Activated T-cell treated with anti-CD3 and anti-CD28 coated beads, Interleukin-2, amount 50 U/mL, for 72 hours (primary cell): Measurements from ENCODE around the gene CCDC80. TPM values are rescaled to one million over a fixed set of nuclear protein-coding genes. Genes with fewer than 3 reads are reported as not detected.

Experiments
- ATAC-seq, 2 donors: fragments of 150-1000 bp; cut with Tn5 transposase; replicated peaks in 1 of 2; 2 replicates each; pipeline ENCODE4 v1.10.0; 2021; ENCODE audit warnings: moderate library complexity in 2 of 2, mild to moderate bottlenecking in 1 of 2
- DNase-seq, 2 donors: peaks; one replicate each; pipeline ENCODE4 v3.0.0; 2021 to 2022; ENCODE audit warnings: mixed read lengths in 1 of 2
- H3K27ac Mint-ChIP-seq: one replicate; pipeline ENCODE4 v1.8.0; 2022; ENCODE audit warnings: mild to moderate bottlenecking, moderate library complexity, mixed read lengths
- H3K27me3 Mint-ChIP-seq: one replicate; pipeline ENCODE4 v1.8.0; 2022; ENCODE audit warnings: low read depth, mixed read lengths
- H3K36me3 Mint-ChIP-seq, 2 donors: one replicate each; pipeline ENCODE4 v1.8.0; 2022; ENCODE audit warnings: mixed read lengths in 2 of 2, mild to moderate bottlenecking in 1 of 2; ENCODE audit not compliant: insufficient read depth in 2 of 2
- H3K4me1 Mint-ChIP-seq: one replicate; pipeline ENCODE4 v1.8.0; 2022; ENCODE audit warnings: low read depth, mixed read lengths
- H3K4me3 Mint-ChIP-seq, 2 donors: one replicate each; pipeline ENCODE4 v1.8.0; 2022; ENCODE audit warnings: mild to moderate bottlenecking in 2 of 2, mixed read lengths in 2 of 2, moderate library complexity in 2 of 2
- H3K9me3 Mint-ChIP-seq, 2 donors: one replicate each; pipeline ENCODE4 v1.8.0; 2022; ENCODE audit warnings: mixed read lengths in 2 of 2
- total RNA-seq, 2 donors: library from RNA; stranded (reverse); gene quantifications; one replicate each; pipeline ENCODE4 v1.2.3, GENCODE V29; 2022

CCDC80 gene
- total RNA-seq, 2 donors from 2014 or later = not detected

DNA sequence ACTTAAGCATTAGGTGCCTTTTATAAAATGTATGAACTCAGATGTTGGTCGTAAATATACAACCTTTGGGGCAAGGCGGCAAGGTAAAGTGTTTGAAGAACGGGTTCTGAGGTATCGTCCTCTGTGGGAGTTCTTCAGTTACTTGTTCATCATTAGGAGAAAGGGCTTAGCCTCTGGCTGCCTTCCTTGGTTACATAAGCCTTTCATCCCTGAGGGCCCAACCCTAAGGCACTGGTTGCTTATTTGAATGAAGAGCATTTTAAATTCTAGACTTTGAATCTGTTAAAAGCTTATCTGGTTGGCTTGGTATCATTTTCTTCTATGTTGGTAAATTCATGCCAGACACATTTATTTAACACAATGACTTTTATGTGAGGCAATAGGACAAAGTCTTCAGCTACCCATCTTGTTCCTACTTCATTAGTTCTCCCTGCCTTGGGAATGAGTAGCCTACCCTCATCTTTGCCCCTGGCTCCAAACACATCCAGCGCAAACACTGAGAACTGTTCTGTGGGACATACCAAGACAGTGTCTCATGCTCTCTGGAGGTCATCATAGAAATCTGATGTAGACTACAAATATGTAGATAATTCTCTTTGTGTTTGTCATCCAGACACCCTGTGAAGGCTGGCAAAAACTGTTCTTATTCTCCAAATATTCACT lies 12.4 kb upstream of the CCDC80 start:
- no peak overlapping the region for H3K4me3 Mint-ChIP-seq
- no peak for ATAC-seq
- H3K27me3 Mint-ChIP-seq = no peaks in the 10 kb centered on the region

DNA sequence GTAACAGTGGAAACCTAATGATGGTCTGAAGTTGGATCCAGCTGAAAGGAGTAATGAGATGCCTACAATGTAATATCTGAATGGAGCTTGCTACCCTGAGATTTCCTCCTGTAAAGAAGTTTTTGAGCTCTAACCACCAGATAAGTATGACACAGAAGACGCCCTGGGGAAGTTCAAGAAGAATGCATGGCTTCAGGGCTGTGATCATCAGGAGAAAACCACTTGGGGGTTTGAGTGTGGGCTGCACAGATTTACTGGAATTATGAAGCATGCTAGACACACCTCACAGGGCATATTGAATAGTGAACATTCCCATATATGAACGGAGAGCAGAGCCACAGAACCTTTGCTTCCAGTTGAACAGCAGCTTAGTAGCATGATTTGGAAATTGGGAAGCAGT lies 10.6 kb upstream of the CCDC80 start:
- Mint-ChIP-seq H3K27me3 (peaks cover 10% of the 10 kb centered on the region), H3K9me3 (no peaks in the 10 kb centered on the region), H3K4me3 (no peak overlapping the region), H3K4me1 (peaks cover 6% of the 10 kb centered on the region), H3K27ac (no peak overlapping the region), H3K36me3 (no peaks in the 10 kb centered on the region)
- no peak for ATAC-seq
- DNase-seq = no peak

More for the DNA sequence above, 12.4 kb upstream of the CCDC80 start:
- peaks cover 6% of the 10 kb centered on the region for H3K4me1 Mint-ChIP-seq
- no peak overlapping the region for H3K27ac Mint-ChIP-seq
- no peak for DNase-seq
- H3K9me3 Mint-ChIP-seq = no peaks in the 10 kb centered on the region
- H3K36me3 Mint-ChIP-seq = peaks cover 0 to 2% of the 10 kb centered on the region in 2 donors

GRCh38 chr3:112651071-112651470 lies 10.1 kb upstream of the CCDC80 start:
- ATAC-seq (no peak), DNase-seq (no peak)
- H3K9me3 Mint-ChIP-seq = no peaks in the 10 kb centered on the region
- H3K36me3 Mint-ChIP-seq = no peaks in the 10 kb centered on the region
- no peak overlapping the region for H3K4me3 Mint-ChIP-seq
- H3K4me1 Mint-ChIP-seq = peaks cover 6% of the 10 kb centered on the region
- no peak overlapping the region for H3K27ac Mint-ChIP-seq
- peaks cover 13% of the 10 kb centered on the region for H3K27me3 Mint-ChIP-seq

DNA sequence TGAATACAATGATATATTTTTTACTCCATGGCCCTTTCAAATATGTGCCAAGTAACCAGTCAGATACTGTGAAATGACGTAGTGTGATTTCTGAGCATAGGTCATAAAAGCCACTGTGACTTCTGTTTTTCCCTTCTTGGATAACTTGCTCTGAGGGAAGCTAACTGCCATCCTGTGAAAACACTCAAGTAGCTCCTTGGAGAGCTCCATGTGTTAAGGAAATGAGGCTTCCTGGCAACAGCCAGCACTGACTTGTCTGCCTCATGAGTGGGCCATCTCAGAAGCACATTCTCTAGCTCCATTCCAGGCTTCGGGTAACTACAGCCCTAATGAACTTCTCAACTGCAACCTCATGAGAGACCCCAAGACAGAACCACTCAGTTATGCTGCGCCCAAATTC lies 9.5 kb upstream of the CCDC80 start:
- no peak overlapping the region for H3K4me3 Mint-ChIP-seq
- peaks cover 6% of the 10 kb centered on the region for H3K4me1 Mint-ChIP-seq
- H3K36me3 Mint-ChIP-seq = no peaks in the 10 kb centered on the region
- no peak for ATAC-seq
- H3K27me3 Mint-ChIP-seq = peaks cover 13% of the 10 kb centered on the region
- DNase-seq = no peak
- H3K27ac Mint-ChIP-seq = no peak overlapping the region
- no peaks in the 10 kb centered on the region for H3K9me3 Mint-ChIP-seq

DNA sequence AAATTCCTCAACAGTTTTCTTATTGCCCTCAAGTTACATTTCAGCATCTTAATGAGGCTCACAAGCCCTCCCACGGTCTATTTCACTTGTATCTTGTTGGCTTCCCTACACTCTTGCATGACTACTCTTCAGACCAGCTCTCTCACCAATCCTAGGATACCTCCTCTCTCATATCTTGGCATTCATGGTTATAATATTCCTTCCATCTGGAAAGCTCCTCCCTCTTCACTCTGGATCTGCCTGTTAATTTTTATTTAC lies 8.5 kb upstream of the CCDC80 start:
- peaks cover 6% of the 10 kb centered on the region for H3K4me1 Mint-ChIP-seq
- DNase-seq = no peak
- H3K4me3 Mint-ChIP-seq = no peak overlapping the region
- no peak for ATAC-seq
- peaks cover 13% of the 10 kb centered on the region for H3K27me3 Mint-ChIP-seq
- peak overlapping the region; percentile 5 for H3K27ac Mint-ChIP-seq
- H3K36me3 Mint-ChIP-seq = no peaks in the 10 kb centered on the region
- H3K9me3 Mint-ChIP-seq = no peaks in the 10 kb centered on the region

DNA sequence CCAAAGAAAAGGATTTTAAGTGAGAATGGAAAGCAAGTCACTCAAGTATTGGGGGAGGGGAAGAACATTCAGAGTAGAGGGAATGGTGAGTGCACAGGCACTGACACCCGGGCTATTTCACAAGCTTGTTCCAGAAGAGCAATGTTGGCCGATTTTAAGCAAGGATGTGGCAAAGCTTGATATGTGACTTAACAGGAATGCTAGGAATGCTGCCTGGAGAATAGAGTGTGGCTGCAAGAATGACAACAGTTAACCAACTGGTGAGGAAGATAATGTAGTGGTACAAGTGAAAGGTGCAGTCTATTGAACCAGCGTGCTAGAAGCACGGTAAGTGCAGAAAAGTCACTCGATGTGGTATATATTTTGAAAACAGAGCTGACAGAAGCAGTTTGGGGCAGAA lies 6.2 kb upstream of the CCDC80 start:
- Mint-ChIP-seq H3K27me3 (peaks cover 13% of the 10 kb centered on the region), H3K4me1 (peaks cover 23% of the 10 kb centered on the region), H3K9me3 (no peaks in the 10 kb centered on the region)

GRCh38 chr3:112646623-112647022 lies 5.7 kb upstream of the CCDC80 start:
- no peak for DNase-seq
- Mint-ChIP-seq H3K4me1 (peaks cover 23% of the 10 kb centered on the region), H3K36me3 (no peaks in the 10 kb centered on the region), H3K9me3 (no peaks in the 10 kb centered on the region), H3K27me3 (peaks cover 13% of the 10 kb centered on the region), H3K27ac (no peak overlapping the region), H3K4me3 (no peak overlapping the region)
- ATAC-seq = no peak

More for the DNA sequence above, 6.2 kb upstream of the CCDC80 start:
- ATAC-seq = no peak
- Mint-ChIP-seq H3K27ac (no peak overlapping the region), H3K36me3 (no peaks in the 10 kb centered on the region), H3K4me3 (no peak overlapping the region)
- DNase-seq = no peak

DNA sequence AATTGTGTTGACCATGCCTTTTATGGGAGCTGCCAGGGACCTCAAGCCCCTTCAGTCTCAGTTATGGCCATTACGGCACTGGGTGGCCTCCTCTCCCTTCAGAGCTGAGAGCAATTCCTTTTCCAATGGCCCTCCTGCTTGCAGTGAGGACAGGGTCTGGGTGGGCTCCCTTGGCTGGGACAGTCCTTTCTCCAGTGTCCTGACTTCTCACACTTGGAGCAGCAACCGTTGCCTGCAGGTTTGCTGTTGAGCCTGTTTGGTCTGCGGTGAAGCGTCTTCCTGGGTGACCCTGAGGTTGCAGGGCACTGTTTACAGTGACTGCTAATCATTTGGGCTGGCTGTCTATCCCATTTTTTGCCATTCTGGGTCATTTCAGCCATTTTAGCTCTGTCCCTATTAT lies 3.5 kb upstream of the CCDC80 start:
- Mint-ChIP-seq H3K4me3 (no peak overlapping the region), H3K36me3 (no peaks in the 10 kb centered on the region), H3K4me1 (peaks cover 23% of the 10 kb centered on the region), H3K27me3 (peaks cover 13% of the 10 kb centered on the region), H3K9me3 (no peaks in the 10 kb centered on the region), H3K27ac (no peak overlapping the region)
- ATAC-seq (no peak), DNase-seq (no peak)

DNA sequence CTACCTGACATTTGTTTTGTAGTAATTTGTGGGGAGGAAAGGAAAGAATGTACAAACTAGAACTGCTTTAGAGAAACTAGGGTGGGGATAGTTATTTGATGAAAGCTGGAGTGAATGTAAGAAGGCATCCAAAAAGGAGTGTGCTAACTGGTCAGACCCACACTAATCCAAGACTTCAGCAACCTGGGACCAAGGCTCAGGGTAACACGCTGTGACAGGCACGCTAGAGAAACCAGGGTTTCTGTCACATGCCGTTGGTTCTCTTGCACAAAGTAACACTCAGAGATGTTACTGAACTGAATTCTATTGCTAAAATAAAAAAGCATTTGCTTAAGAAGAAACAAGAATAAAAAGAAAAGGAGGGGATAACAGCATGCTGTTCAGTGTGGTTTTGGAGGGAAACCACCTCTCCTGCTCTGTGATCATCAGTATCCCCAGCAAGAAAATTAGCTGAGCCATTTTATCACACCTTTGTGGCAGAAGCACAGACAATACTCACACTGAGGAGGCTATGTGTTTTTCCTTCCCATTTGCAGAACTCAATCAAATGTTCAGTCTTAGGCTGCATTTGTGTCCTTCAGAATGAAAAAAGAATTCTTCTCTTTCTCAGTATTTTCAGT lies 2.8 kb upstream of the CCDC80 start:
- H3K4me1 Mint-ChIP-seq = peaks cover 20% of the 10 kb centered on the region
- no peak for ATAC-seq
- H3K4me3 Mint-ChIP-seq = peak overlapping the region in 1 of 2 donors; percentile 70
- H3K27ac Mint-ChIP-seq = no peak overlapping the region
- no peaks in the 10 kb centered on the region for H3K36me3 Mint-ChIP-seq
- no peak for DNase-seq
- H3K9me3 Mint-ChIP-seq = no peaks in the 10 kb centered on the region
- H3K27me3 Mint-ChIP-seq = peaks cover 13% of the 10 kb centered on the region

DNA sequence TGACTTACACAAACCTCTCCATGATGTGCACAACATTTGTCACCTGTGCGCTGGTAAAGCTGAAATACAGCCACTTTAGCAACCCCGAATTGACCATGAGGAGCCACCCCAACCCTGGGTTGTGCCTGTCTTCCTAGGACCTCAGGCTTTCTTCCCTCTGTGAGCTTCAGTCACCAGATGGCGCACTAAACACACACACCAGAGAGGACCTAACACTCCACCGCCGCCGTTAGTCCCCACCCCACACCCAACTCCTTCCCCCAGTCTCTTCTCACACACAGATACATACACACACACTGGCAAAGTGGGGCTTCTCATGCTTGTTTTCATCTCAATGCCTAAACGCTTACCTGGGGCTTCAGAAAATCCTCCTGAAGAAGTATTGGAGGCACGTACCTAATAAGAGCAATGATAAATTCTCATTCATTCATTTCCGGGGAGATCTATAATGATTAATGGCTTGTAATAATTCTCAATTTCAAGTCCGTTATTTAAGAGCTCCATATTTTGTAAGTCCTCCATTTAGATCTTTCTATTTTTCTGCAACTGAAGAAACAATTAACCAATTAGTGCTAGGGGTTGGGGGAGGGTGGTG lies 2.1 kb upstream of the CCDC80 start:
- DNase-seq = peak; percentile 81 to 83
- Mint-ChIP-seq H3K27ac (no peak overlapping the region), H3K27me3 (peaks cover 13% of the 10 kb centered on the region), H3K9me3 (no peaks in the 10 kb centered on the region), H3K4me1 (peaks cover 17% of the 10 kb centered on the region), H3K36me3 (no peaks in the 10 kb centered on the region), H3K4me3 (peak overlapping the region; percentile 67 to 70)
- peak; percentile 99 for ATAC-seq

DNA sequence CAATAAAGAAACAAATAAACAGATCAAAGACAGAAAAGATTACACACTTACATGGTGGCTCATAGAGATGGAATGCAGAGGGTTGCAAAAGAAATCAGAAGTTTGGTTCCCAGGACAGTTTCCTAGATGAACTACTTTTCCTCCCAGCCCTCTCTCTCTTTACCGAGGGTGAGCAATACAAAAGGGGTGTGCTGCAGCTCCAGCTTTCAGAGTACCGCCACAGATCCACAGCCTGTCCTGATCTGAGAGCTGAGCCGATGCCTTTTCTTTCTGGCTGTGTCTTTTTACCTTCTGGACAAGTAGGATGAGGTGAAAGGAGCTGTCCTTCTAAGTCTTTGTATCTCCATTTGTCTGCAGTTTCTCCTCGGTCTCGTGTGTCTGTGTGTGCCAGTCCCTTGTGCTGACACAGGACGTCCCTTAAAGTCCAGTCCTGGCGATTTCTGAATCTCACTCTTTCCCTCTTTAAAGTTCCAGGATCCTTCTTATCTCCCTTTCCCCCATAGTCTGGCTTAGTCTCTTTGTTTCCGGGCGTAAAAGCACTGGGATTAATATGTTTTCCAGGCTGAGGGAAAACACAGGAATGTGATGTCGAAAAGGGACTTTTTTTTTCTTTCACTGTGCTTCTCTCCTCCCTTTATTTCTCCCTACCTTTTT lies 540 bp downstream of the CCDC80 start:
- Mint-ChIP-seq H3K9me3 (no peaks in the 10 kb centered on the region), H3K4me3 (no peak overlapping the region), H3K36me3 (no peaks in the 10 kb centered on the region), H3K27ac (no peak overlapping the region), H3K27me3 (no peaks in the 10 kb centered on the region), H3K4me1 (peaks cover 20% of the 10 kb centered on the region)
- DNase-seq (no peak), ATAC-seq (no peak)

- DNase-seq = no peak
- ATAC-seq = no peak
- Mint-ChIP-seq H3K36me3 (no peaks in the 10 kb centered on the region), H3K4me1 (peaks cover 23% of the 10 kb centered on the region), H3K27ac (no peak overlapping the region), H3K4me3 (no peak overlapping the region), H3K27me3 (no peaks in the 10 kb centered on the region), H3K9me3 (no peaks in the 10 kb centered on the region)
Measured at GRCh38 chr3:112639455-112640225, 1.3 kb downstream of the CCDC80 start.
